GM23248 (cell line): ENCODE data around the gene CEP112. TPM values are rescaled to one million over a fixed set of nuclear protein-coding genes. Genes with fewer than 3 reads are reported as not detected.

Experiments used
- DNase-seq: peaks from one replicate; pipeline ENCODE4 v3.0.0-alpha.2; 2015
- H2AFZ ChIP-seq: fragments of 200-600 bp; sonication (generic); 2 replicates; pipeline ENCODE4 v1.6.1; 2016; ENCODE audit warnings: antibody characterized with exemption
- H3F3A ChIP-seq: fragments of 200-600 bp; sonication (generic); 2 replicates; pipeline ENCODE4 v1.6.1; 2016; ENCODE audit warnings: mild to moderate bottlenecking, antibody characterized with exemption, mixed run types; ENCODE audit not compliant: insufficient read depth
- H3K27ac ChIP-seq: fragments of 200-600 bp; sonication (generic); 2 replicates; pipeline ENCODE4 v1.5.1; 2016; ENCODE audit warnings: mild to moderate bottlenecking
- H3K27me3 ChIP-seq: fragments of 200-600 bp; sonication (generic); replicated peaks from 2 replicates; pipeline ENCODE4 v1.6.1; 2016; ENCODE audit warnings: mild to moderate bottlenecking; ENCODE audit not compliant: insufficient read depth
- H3K36me3 ChIP-seq: fragments of 200-600 bp; sonication (generic); 2 replicates; pipeline ENCODE4 v1.6.1; 2016; ENCODE audit warnings: low read depth, mild to moderate bottlenecking
- H3K4me1 ChIP-seq: fragments of 200-600 bp; sonication (generic); 2 replicates; pipeline ENCODE4 v1.6.1; 2016; ENCODE audit warnings: mild to moderate bottlenecking; ENCODE audit not compliant: insufficient read depth
- H3K4me2 ChIP-seq: fragments of 200-600 bp; sonication (generic); one replicate; pipeline ENCODE4 v1.6.1; 2016; ENCODE audit warnings: mild to moderate bottlenecking; ENCODE audit not compliant: unreplicated experiment
- H3K4me3 ChIP-seq: fragments of 200-600 bp; sonication (generic); 2 replicates; pipeline ENCODE4 v1.5.1; 2016; ENCODE audit warnings: mild to moderate bottlenecking
- H3K79me2 ChIP-seq: fragments of 200-600 bp; sonication (generic); 2 replicates; pipeline ENCODE4 v1.6.1; 2016; ENCODE audit warnings: mild to moderate bottlenecking; ENCODE audit not compliant: insufficient read depth
- H3K9ac ChIP-seq: fragments of 200-600 bp; sonication (generic); 2 replicates; pipeline ENCODE4 v1.6.1; 2016; ENCODE audit warnings: mild to moderate bottlenecking
- H3K9me2 ChIP-seq: fragments of 200-600 bp; sonication (generic); 2 replicates; pipeline ENCODE4 v1.6.1; 2016; ENCODE audit warnings: mixed run types, mild to moderate bottlenecking, moderate library complexity; ENCODE audit not compliant: insufficient read depth
- H3K9me3 ChIP-seq: fragments of 200-600 bp; sonication (generic); one replicate; pipeline ENCODE4 v1.6.1; 2017; ENCODE audit warnings: low read depth
- H4K20me1 ChIP-seq: fragments of 200-600 bp; sonication (generic); 2 replicates; pipeline ENCODE4 v1.6.0; 2016; ENCODE audit not compliant: insufficient read depth
- EZH2 ChIP-seq: fragments of 200-600 bp; sonication (generic); IDR thresholded peaks from 2 replicates; pipeline ENCODE4 v1.6.1; 2018; ENCODE audit warnings: antibody characterized with exemption, mild to moderate bottlenecking; ENCODE audit not compliant: insufficient read depth, poor library complexity, severe bottlenecking
- EZH2phosphoT487 ChIP-seq: fragments of 200-600 bp; sonication (generic); IDR thresholded peaks from 2 replicates; pipeline ENCODE4 v1.6.1; 2018; ENCODE audit warnings: antibody characterized with exemption, moderate library complexity, mild to moderate bottlenecking, low read depth; ENCODE audit not compliant: insufficient read depth
- WGBS, 2 experiments: methylation state at CpG; one replicate each; pipeline ENCODE4 v1.1.6; 2015 to 2017; ENCODE audit warnings: low lambda C conversion rate in 2 of 2, low coverage in 1 of 2; ENCODE audit errors: missing lambda C conversion rate in 2 of 2; 5-methylcytosine and 5-hydroxymethylcytosine counted together
- in situ Hi-C: fragments of 300-500 bp; cut with MboI; formaldehyde crosslinking; loops from 2 replicates; pipeline ENCODE4 v1.15.0; 2020
- polyA plus RNA-seq: library from polyadenylated mRNA; unstranded; fragments of >200 nt; fragmentation: Nextera tagmentation; extraction: Ambion mirVana; gene quantifications from 2 replicates; pipeline ENCODE4 v1.2.1, GENCODE V29; 2016
- total RNA-seq: library from RNA; depleted of rRNA; stranded (reverse); fragments of >200 nt; shearing (Covaris generic); gene quantifications from 2 replicates; pipeline ENCODE4 v1.2.3, GENCODE V29; 2014

Gene CEP112
- total and polyA plus RNA-seq, 2 experiments from 2014 or later, result 8.1 to 14.8 TPM

DNA sequence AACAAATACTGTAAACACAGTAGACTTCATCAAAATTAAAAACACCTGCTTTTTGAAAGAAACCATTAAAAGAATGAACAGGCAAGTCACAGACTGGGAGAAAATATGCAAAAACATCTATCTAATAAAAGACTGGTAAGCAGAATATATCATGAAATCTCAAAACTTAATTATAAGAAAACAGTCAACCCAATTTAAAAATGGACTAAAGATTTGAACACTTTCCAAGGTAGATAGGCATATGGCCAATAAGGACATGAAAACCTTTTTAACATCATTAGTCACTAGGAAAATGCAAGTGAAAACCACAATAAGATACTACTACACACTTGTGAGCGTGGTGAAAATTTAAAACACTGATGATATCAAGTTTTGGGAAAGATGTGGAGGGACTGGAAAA is 218.7 kb downstream of the CEP112 start:
- H3K4me2 ChIP-seq, result no peak overlapping the region
- H3K79me2 ChIP-seq, result no peaks in the 10 kb centered on the region
- no peaks in the 10 kb centered on the region for H3K9me3 ChIP-seq
- no peaks in the 10 kb centered on the region for H3K36me3 ChIP-seq
- H2AFZ ChIP-seq, result no peak overlapping the region
- no peaks in the 10 kb centered on the region for H3K4me1 ChIP-seq
- H3K27ac ChIP-seq, result no peak overlapping the region
- no peak for TF ChIP-seq EZH2phosphoT487
- no peak for TF ChIP-seq EZH2
- H3K4me3 ChIP-seq, result no peak overlapping the region
- no peaks in the 10 kb centered on the region for H3K27me3 ChIP-seq
- H3K9ac ChIP-seq, result no peak overlapping the region
- H3K9me2 ChIP-seq, result no peaks in the 10 kb centered on the region
- H3F3A ChIP-seq, result peaks cover 35% of the 10 kb centered on the region
- H4K20me1 ChIP-seq, result no peaks in the 10 kb centered on the region
- in situ Hi-C loops, result no loop called here
- WGBS, 2 experiments, result 45 to 58% methylated on average over 1 of the region's 1 CpG
- no peak for DNase-seq

DNA sequence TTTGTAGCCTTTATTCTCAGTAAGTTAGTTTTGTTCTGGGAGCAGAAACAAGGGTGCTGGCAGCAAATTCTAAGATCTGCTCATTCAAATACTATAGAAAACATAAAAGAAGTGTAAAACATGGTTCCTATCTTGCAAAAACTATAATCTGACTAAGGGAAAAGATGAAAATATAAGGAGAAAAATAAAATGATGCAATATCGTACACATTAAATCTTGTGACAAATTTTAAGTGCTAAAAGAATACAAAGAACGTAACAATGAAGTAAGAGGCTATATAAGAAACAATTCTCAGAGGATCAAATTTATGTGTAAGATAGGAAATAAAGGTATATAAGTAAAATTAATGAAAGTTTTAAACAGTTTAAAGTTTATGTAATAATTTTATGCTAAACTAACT is 224.6 kb downstream of the CEP112 start:
- WGBS, 2 experiments, result 94 to 98% methylated on average over 2 of the region's 2 CpGs

GRCh38 chr17:65966072-65966695 is 225.7 kb downstream of the CEP112 start:
- Histone ChIP-seq H3F3A (peaks cover 26% of the 10 kb centered on the region), H3K9me3 (no peaks in the 10 kb centered on the region), H3K27ac (no peak overlapping the region), H3K27me3 (no peaks in the 10 kb centered on the region), H3K9ac (no peak overlapping the region), H2AFZ (no peak overlapping the region), H3K79me2 (no peaks in the 10 kb centered on the region), H3K9me2 (no peaks in the 10 kb centered on the region), H3K36me3 (no peaks in the 10 kb centered on the region), H3K4me3 (no peak overlapping the region), H4K20me1 (no peaks in the 10 kb centered on the region), H3K4me2 (no peak overlapping the region), H3K4me1 (no peaks in the 10 kb centered on the region)
- WGBS, 2 experiments, result 77 to 82% methylated on average over 2 of the region's 2 CpGs
- no peak for DNase-seq
- no peak for TF ChIP-seq EZH2
- in situ Hi-C loops, result no loop called here

More for the DNA sequence above, 224.6 kb downstream of the CEP112 start:
- H3K4me2 ChIP-seq, result no peak overlapping the region
- H3K9me3 ChIP-seq, result no peaks in the 10 kb centered on the region
- peaks cover 35% of the 10 kb centered on the region for H3F3A ChIP-seq
- H3K9me2 ChIP-seq, result no peaks in the 10 kb centered on the region
- no peaks in the 10 kb centered on the region for H3K4me1 ChIP-seq
- no peak overlapping the region for H3K9ac ChIP-seq
- no peak for DNase-seq
- no peak overlapping the region for H2AFZ ChIP-seq
- in situ Hi-C loops, result no loop called here
- no peak overlapping the region for H3K27ac ChIP-seq
- TF ChIP-seq EZH2 (no peak), EZH2phosphoT487 (no peak)
- H4K20me1 ChIP-seq, result no peaks in the 10 kb centered on the region
- H3K27me3 ChIP-seq, result no peaks in the 10 kb centered on the region
- H3K79me2 ChIP-seq, result no peaks in the 10 kb centered on the region
- no peak overlapping the region for H3K4me3 ChIP-seq
- H3K36me3 ChIP-seq, result no peaks in the 10 kb centered on the region

DNA sequence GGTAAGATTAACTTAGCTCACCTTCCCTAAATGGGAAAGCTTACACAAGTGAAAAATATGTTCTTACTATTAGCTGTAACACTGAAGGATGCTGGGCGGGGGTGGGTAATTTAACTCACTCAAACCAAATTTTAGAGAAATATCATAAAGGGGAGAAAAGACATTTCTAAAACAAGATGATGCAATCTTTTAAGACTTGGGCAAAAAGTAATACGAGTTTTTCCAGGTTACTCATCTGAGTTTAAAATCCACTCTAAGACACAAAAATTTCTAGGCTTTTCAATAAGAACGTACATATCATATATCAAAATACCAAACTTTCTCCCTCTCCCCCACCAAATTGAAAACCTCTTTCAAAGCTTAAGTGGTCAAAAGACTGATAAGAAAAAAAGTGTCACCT is 228.8 kb downstream of the CEP112 start:
- no peak overlapping the region for H3K27ac ChIP-seq
- no peaks in the 10 kb centered on the region for H3K4me1 ChIP-seq
- H2AFZ ChIP-seq, result no peak overlapping the region
- no peak overlapping the region for H3K4me3 ChIP-seq
- no peak overlapping the region for H3K4me2 ChIP-seq
- H3K27me3 ChIP-seq, result no peaks in the 10 kb centered on the region
- 93 to 100% methylated on average over 3 of the region's 3 CpGs for WGBS, 2 experiments
- TF ChIP-seq EZH2phosphoT487, result no peak
- no peak for TF ChIP-seq EZH2
- H4K20me1 ChIP-seq, result no peaks in the 10 kb centered on the region
- H3K79me2 ChIP-seq, result no peaks in the 10 kb centered on the region
- no peaks in the 10 kb centered on the region for H3K9me3 ChIP-seq
- H3K9me2 ChIP-seq, result no peaks in the 10 kb centered on the region
- in situ Hi-C loops, result no loop called here
- H3F3A ChIP-seq, result no peaks in the 10 kb centered on the region
- no peak for DNase-seq
- no peak overlapping the region for H3K9ac ChIP-seq
- H3K36me3 ChIP-seq, result no peaks in the 10 kb centered on the region

DNA sequence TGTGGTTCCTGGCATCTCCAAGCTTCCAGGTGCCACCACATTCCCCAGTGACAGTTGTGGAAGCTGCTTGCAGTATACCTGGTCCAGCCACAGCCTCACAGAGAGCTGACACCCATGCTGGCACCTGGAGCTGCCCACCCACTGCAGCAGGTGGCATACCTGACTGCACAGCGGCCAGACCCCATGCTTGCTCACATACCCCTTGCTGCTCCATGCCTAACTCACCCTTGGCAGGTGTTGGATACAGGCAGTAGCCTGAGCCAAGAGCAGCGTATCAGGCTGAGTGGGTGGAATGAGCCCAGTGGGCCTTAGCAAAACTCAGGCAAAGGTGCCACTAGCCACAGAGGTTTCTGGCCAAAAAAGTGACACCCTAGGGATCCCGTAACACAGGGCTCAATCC is 232.3 kb downstream of the CEP112 start:
- no peak for DNase-seq

More for the DNA sequence above, 232.3 kb downstream of the CEP112 start:
- no peaks in the 10 kb centered on the region for H3K79me2 ChIP-seq
- H3K9me3 ChIP-seq, result no peaks in the 10 kb centered on the region
- no peaks in the 10 kb centered on the region for H3K36me3 ChIP-seq
- no peaks in the 10 kb centered on the region for H3K9me2 ChIP-seq
- H3K4me2 ChIP-seq, result no peak overlapping the region
- H3K27ac ChIP-seq, result no peak overlapping the region
- no peak overlapping the region for H3K4me3 ChIP-seq
- TF ChIP-seq EZH2 (no peak), EZH2phosphoT487 (no peak)
- H3K27me3 ChIP-seq, result no peaks in the 10 kb centered on the region
- in situ Hi-C loops, result no loop called here
- no peak overlapping the region for H2AFZ ChIP-seq
- H3K4me1 ChIP-seq, result no peaks in the 10 kb centered on the region
- no peaks in the 10 kb centered on the region for H4K20me1 ChIP-seq
- no peaks in the 10 kb centered on the region for H3F3A ChIP-seq
- H3K9ac ChIP-seq, result no peak overlapping the region
- WGBS, 2 experiments, result 83 to 89% methylated on average over 3 of the region's 3 CpGs
